Measurements from ENCODE around the gene SHISAL2B.

- no peak for TF ChIP-seq POLR2A (IDR thresholded peaks at IDR 0.05; ENCODE audit: low read depth, low read length)
- TF ChIP-seq EZH2 (IDR thresholded peaks at IDR 0.05; ENCODE audit: borderline replicate concordance, low read depth, low read length, severe bottlenecking): no peak
- TF ChIP-seq CTCF (IDR thresholded peaks at IDR 0.05; ENCODE audit: extremely low read depth in 1 of 2, insufficient read depth in 1 of 2, low read depth in 1 of 2, low read length in 2 of 2): no peak
- TF ChIP-seq POLR2AphosphoS5 (IDR thresholded peaks at IDR 0.05; ENCODE audit: insufficient read depth, low read depth, low read length): no peak
Observed at GRCh38 chr5:64766941-64767340, 76.6 kb downstream of the SHISAL2B start.

All from endothelial cell of umbilical vein (primary cell).